GM21515 (cell line): ENCODE data around the gene MACROH2A1.

ENCODE experiments used
- ATAC-seq: cut with Tn5 transposase; IDR thresholded peaks from one replicate; pipeline ENCODE4 v1.9.1; 2021; ENCODE audit not compliant: unreplicated experiment

The MACROH2A1 gene

GRCh38 chr5:135436951-135437418 is 38.0 kb upstream of the MACROH2A1 start:
- no peak for ATAC-seq

GRCh38 chr5:135435467-135436330 is 36.7 kb upstream of the MACROH2A1 start:
- no peak for ATAC-seq

- no peak for ATAC-seq
These were observed 35.8 kb upstream of the MACROH2A1 start for GRCh38 chr5:135434591-135435466.

GRCh38 chr5:135433681-135434426 is 34.8 kb upstream of the MACROH2A1 start:
- no peak for ATAC-seq

DNA sequence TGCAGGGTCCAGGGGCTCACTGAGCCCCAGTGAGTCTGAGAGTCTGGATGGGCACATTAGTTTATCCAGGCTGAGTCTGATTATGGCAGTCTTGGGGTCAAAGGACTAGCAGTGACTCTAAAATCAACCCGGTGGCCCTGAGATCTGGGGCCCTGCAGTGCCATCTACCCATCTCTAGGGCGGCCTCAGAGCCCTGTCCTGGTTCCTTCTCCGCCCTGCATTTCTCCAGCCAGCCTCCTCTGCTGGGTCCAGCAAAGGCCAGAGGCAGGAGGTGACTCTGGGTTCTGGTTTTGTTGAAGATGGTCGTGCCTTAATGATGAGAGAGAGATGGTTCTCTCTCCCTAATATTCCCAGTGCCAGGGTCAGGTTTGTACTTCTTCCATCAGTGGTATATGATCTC is 33.1 kb upstream of the MACROH2A1 start:
- ATAC-seq = no peak

DNA sequence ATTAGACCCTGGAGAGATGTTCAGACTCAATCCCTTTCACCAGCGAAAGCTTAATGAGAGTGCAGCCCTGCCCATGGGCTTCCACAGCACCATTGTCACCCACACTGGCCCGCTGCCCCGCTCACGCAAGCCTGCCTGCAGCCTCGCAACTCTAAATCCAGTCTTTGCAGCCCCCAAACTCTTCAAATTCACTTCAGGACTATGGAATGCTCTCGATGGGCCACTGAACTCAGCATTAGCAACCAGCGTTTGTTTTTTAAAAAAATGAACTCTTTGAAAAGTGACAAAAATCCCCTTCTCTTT is 31.1 kb upstream of the MACROH2A1 start:
- ATAC-seq = no peak

GRCh38 chr5:135429301-135430134 is 30.5 kb upstream of the MACROH2A1 start:
- no peak for ATAC-seq

- no peak for ATAC-seq
These were observed 29.6 kb upstream of the MACROH2A1 start for GRCh38 chr5:135428586-135428985.

DNA sequence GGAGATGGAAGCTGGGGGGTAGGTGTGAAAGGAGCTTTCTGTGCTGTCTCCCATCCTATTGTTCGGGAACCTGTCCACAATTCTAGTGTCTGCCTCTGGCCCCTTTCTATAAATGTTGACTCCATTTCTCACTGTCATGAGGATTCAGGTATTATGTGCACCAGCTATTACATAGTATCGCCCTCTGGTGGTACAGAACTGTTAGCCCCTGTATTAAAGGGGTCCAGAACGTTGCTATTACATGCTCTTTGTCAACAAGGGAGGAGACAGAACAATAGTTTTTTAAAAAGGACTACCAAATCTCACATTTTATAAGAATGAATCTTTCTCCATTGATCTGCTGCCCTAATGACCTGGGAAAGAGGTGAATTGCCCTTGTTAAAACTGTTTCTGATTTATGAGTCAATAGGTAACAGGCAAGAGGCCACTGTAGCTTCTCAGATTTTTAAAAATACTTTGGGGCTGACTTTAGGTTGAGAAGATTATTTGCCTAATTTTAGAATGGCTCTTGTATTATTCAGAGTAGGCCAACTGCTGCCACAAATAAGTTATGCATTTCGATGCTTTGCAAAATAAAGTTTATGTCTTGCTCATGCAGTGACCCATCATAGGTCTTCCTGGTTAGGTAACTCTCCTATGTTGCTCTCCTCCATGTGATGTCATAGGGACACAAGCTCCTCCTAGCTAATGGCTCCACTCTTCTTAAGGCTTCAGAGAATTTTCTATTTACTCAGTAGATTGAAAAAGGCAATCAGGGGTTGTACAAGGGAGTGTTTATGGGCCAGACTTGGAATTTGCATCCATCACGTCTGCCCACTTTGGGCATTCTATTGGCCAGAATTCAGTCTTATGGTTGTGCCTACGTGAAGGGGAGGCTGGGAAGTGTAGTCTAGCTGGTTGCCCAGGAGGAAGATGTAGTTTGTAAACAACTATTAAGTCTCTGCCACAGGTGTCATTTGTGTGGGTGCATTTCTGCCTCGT is 27.4 kb upstream of the MACROH2A1 start:
- ATAC-seq = peak; percentile 87

GRCh38 chr5:135425641-135426040 is 26.6 kb upstream of the MACROH2A1 start:
- no peak for ATAC-seq

GRCh38 chr5:135423846-135424168 is 24.8 kb upstream of the MACROH2A1 start:
- no peak for ATAC-seq

DNA sequence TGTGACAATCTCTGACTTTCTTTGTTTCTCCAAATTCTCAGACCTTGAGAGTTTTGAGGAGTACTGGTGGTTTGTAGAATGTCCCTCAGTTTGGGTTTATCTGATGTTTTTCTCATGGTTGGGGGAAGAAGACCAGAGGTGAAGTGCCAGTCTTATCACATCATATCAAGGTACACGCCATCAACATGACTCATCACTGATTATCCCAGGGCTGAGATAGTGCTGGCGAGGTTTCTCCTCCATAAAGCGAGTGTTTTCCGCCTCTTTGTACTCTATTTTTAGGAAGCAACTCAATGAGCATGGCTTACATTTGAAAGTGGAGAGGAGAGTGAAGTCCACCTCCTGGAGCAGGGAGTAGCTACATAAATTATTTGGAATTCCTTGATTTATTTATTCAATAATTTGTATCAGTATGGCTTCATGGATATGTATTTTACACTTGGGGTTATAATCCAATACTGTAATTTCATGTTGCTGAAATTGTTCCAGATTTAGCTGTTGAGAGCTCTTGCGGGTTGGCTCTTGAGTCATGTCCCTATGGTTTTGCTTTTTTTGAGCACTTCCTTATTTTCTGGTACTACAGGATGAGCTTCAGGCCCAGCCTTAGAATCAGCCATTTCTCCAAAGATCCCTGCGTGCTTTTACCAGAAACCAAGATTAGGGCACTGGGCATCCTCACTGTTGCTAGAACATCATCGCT is 24.3 kb upstream of the MACROH2A1 start:
- no peak for ATAC-seq

DNA sequence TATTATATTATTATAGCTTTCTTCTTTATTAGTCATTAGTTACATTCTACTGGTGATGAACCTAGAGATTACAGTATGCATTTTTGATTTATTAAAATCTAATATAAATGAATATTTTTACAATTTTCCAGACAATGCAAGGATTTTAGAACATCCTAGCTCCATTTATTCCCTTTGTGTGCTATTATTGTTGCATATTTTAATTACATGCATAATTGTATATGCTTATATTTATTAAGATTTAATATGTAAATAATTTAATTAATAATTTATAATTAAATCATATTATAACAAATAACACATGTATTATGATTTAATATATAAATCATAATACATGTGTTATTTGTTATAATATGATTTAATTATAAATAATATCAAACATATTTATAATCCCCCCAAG is 23.4 kb upstream of the MACROH2A1 start:
- ATAC-seq = no peak

DNA sequence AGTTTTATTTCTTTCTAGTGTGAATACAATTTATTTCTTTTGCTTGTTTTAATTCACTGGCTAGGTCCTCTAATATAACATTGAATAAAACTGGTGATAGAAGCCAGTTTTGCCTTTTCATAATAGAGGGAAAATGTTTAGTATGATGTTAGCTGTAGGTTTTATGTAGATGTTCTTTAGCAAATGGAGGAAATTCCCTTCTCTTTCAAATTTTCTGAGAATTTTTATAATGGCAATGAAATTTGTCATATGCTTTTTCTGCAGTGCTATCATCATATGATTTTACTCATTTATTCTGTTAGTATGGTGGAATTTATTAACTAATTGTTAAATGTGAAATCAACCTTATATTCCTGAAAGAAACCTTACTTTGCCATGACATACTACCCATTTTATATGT is 18.1 kb upstream of the MACROH2A1 start:
- no peak for ATAC-seq

DNA sequence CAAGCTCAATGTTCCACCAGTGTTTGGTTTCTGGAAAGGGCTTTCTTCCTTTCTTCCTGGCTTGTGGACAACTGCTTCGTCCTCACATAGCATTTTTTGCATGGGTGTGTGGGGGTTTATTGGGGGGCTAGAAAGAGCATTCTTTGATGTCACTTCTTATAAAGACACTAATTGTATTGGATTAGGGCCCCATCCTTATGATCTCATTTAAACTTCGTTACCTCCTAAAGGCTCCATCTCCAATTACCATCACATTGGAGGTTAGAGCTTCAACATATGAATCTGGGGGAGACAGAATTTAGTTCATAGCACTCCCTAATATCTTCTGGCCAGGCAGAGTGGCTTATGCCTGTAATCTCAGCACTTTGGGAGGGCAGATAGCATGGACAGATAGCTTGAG is 6.1 kb upstream of the MACROH2A1 start:
- ATAC-seq = no peak

DNA sequence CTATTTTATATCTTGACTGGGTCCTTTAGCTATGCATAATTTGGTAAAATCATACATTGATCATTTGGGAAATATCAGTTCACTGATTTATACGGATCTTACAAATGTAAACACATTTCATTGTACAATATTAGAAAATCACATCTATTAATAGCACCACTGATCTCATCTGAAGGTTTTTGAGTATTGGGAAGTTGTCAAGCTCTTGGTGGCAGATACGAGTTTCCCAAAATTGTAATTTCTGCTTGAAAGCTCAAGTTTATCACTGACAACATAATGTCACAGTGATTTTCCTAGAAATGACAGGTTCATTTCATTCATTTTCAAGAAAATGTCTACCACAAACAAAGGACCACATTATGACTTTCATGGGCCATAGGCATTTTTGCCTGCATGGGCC is 3.0 kb upstream of the MACROH2A1 start:
- no peak for ATAC-seq

DNA sequence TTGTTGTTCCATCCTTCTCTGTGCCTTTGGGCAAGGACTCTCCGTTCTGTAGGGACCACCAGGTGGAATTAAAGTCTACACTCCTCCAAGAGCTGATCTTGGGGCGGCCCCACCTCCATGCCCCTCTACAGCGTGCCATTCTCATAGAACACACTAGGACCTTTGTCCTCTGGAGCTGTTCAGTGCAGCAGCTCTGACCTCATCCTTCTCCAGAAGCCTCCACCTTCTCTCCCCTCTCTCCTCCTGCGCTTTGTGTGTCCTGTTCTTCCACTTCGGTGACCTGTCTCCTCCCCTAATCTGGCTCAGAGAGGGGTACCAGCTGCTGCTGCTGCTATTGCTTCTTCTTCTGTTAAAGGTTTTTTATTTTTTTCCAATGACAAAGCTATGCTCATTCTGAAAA is 1.8 kb upstream of the MACROH2A1 start:
- no peak for ATAC-seq

- ATAC-seq = no peak
These were observed 937 bp upstream of the MACROH2A1 start for GRCh38 chr5:135399794-135400542.
